K562 (cell line): ENCODE measurements around the gene CARD11.

Experiments
- BRCA1 ChIP-seq, 2 experiments: fragments of 450-650 bp in 1 of 2; sonication (generic) in 1 of 2; formaldehyde crosslinking in 1 of 2; IDR thresholded peaks; 2 replicates each; pipeline versions ENCODE4 v1.5.0 to v1.6.1; 2017 to 2020; ENCODE audit warnings: mild to moderate bottlenecking in 1 of 2, missing genetic modification reagents in 1 of 2
- CREM ChIP-seq: IDR thresholded peaks from 2 replicates; pipeline ENCODE4 v1.6.1; 2014; ENCODE audit warnings: antibody characterized with exemption, low read depth
- CTCF ChIP-seq, 3 experiments: IDR thresholded peaks in 2 of 3; conservative IDR thresholded peaks in 1 of 3; 2 replicates each; pipeline ENCODE4 v1.5.1; 2011 to 2012; ENCODE audit warnings: low read length in 3 of 3, mild to moderate bottlenecking in 3 of 3, control low read depth in 2 of 3, improper control_type of control experiment in 1 of 3, inconsistent platforms in 1 of 3, low read depth in 1 of 3, mixed read lengths in 1 of 3, moderate library complexity in 1 of 3; ENCODE audit not compliant: insufficient read depth in 2 of 3
- FIP1L1 ChIP-seq: fragments of 200-400 bp; formaldehyde crosslinking; IDR thresholded peaks from 2 replicates; pipeline ENCODE4 v1.6.1; 2018; ENCODE audit warnings: mild to moderate bottlenecking, low read depth, low read length; ENCODE audit not compliant: poor library complexity, severe bottlenecking
- MAFF ChIP-seq: IDR thresholded peaks from 2 replicates; pipeline ENCODE4 v1.6.1; 2012; ENCODE audit warnings: low read length, improper control_type of control experiment
- PML ChIP-seq: IDR thresholded peaks from 2 replicates; pipeline ENCODE4 v1.6.1; 2012; ENCODE audit warnings: low read length, inconsistent platforms
- SIN3A ChIP-seq, 2 experiments: fragments of 150-350 bp in 1 of 2; IDR thresholded peaks; 2 replicates each; pipeline ENCODE4 v1.6.1; 2011 to 2016; ENCODE audit warnings: borderline replicate concordance in 2 of 2, low read depth in 2 of 2, low read length in 2 of 2, mild to moderate bottlenecking in 2 of 2, moderate library complexity in 2 of 2; ENCODE audit not compliant: control insufficient read depth in 1 of 2
- ZBTB9 ChIP-seq: fragments of 450-650 bp; formaldehyde crosslinking; IDR thresholded peaks from 2 replicates; pipeline ENCODE4 v1.4.0; 2020; ENCODE audit warnings: mild to moderate bottlenecking, moderate library complexity
- ZNF232 ChIP-seq: sonication (generic); formaldehyde crosslinking; IDR thresholded peaks from 2 replicates; pipeline ENCODE4 v1.8.0; 2022; ENCODE audit warnings: mild to moderate bottlenecking, missing genetic modification reagents

- TF ChIP-seq MAFF, result no peak
- no peak for TF ChIP-seq ZBTB9 (CRISPR knock-in tag)
- TF ChIP-seq CTCF (IDR thresholded peaks at IDR 0.05 in 2 of 3, conservative IDR thresholded peaks at IDR 0.05 in 1 of 3; ENCODE audit: insufficient read depth in 2 of 3, low read depth in 1 of 3, low read length in 3 of 3), result no peak
- no peak for TF ChIP-seq CREM
- no peak for TF ChIP-seq FIP1L1
- no peak for TF ChIP-seq ZNF232 (CRISPR knock-in tag)
- TF ChIP-seq SIN3A (IDR thresholded peaks at IDR 0.05; ENCODE audit: borderline replicate concordance in 2 of 2, control insufficient read depth in 1 of 2, low read depth in 2 of 2, low read length in 2 of 2), result no peak
- TF ChIP-seq BRCA1 (IDR thresholded peaks at IDR 0.05), result no peak
- no peak for TF ChIP-seq BRCA1 (CRISPR knock-in tag; IDR thresholded peaks at IDR 0.05)
- no peak for TF ChIP-seq PML
Measured at GRCh38 chr7:2979201-2979631, 64.5 kb downstream of the CARD11 start.
